ENCODE measurements around the gene ZKSCAN5. TPM values are rescaled to one million over a fixed set of nuclear protein-coding genes. Genes with fewer than 3 reads are reported as not detected.

ZKSCAN5 gene
- total RNA-seq, 2 donors from 2014 or later: 5.6 to 6.6 TPM

GRCh38 chr7:99554939-99555338, 50.5 kb downstream of the ZKSCAN5 start:
- TF ChIP-seq CTCF (IDR thresholded peaks at IDR 0.05): no peak
- Histone ChIP-seq H3K9ac (ENCODE audit: low read depth in 2 of 2, low read length in 2 of 2) (no peak overlapping the region), H3K27ac (no peak overlapping the region), H3K27me3 (no peaks in the 10 kb centered on the region), H3K36me3 (no peaks in the 10 kb centered on the region), H3K9me3 (no peaks in the 10 kb centered on the region), H3K4me1 (no peaks in the 10 kb centered on the region), H3K4me3 (no peak overlapping the region)
- no peak for DNase-seq
- intact Hi-C loops (cut with DNase I): loop anchor here (10.0 kb wide), 1 partner anchor 50 kb away; the partner anchor contains the start of genes ZKSCAN5 and ZNF394

GRCh38 chr7:99557196-99557607, 52.7 kb downstream of the ZKSCAN5 start:
- Histone ChIP-seq H3K27ac (no peak overlapping the region), H3K4me3 (peak overlapping the region; percentile 75), H3K4me1 (no peaks in the 10 kb centered on the region), H3K27me3 (no peaks in the 10 kb centered on the region), H3K9me3 (no peaks in the 10 kb centered on the region), H3K9ac (ENCODE audit: low read depth in 2 of 2, low read length in 2 of 2) (peak overlapping the region in 1 of 2 donors; percentile 80), H3K36me3 (peaks cover 3% of the 10 kb centered on the region)
- intact Hi-C loops (cut with DNase I): loop anchor here (10.0 kb wide), 1 partner anchor 52 kb away; the partner anchor contains the start of genes ZKSCAN5 and ZNF394
- no peak for TF ChIP-seq CTCF (IDR thresholded peaks at IDR 0.05)
- DNase-seq: no peak

- TF ChIP-seq CTCF (IDR thresholded peaks at IDR 0.05): no peak
- no peaks in the 10 kb centered on the region for H3K4me1 ChIP-seq
- DNase-seq: no peak
- peaks cover 3% of the 10 kb centered on the region for H3K36me3 ChIP-seq
- H3K9ac ChIP-seq (ENCODE audit: low read depth in 2 of 2, low read length in 2 of 2): peak overlapping the region; percentile 80 to 99
- H3K4me3 ChIP-seq: peak overlapping the region; percentile 75
- no peaks in the 10 kb centered on the region for H3K9me3 ChIP-seq
- H3K27ac ChIP-seq: peak overlapping the region; percentile 98
- no peaks in the 10 kb centered on the region for H3K27me3 ChIP-seq
- intact Hi-C loops (cut with DNase I): loop anchor here (10.0 kb wide), 1 partner anchor 53 kb away; the partner anchor contains the start of genes ZKSCAN5 and ZNF394
Measured at GRCh38 chr7:99557940-99558305, 53.5 kb downstream of the ZKSCAN5 start.

GRCh38 chr7:99558306-99559174, 54.1 kb downstream of the ZKSCAN5 start, which contains the start of gene ZNF655:
TSS of gene ZNF655 (plus strand) at chr7:99558642. CDS start at chr7:99560560, 1,918 bp downstream.
- H3K27ac ChIP-seq: peak within 1 kb of the TSS; percentile 98
- no peaks in the 10 kb centered on the region for H3K27me3 ChIP-seq
- peak; percentile 87 for DNase-seq
- TF ChIP-seq CTCF (IDR thresholded peaks at IDR 0.05): no peak
- intact Hi-C loops (cut with DNase I): loop anchor here (10.0 kb wide), 1 partner anchor 54 kb away; the partner anchor contains the start of genes ZKSCAN5 and ZNF394
- H3K36me3 ChIP-seq: peaks cover 3% of the 10 kb centered on the region
- no peaks in the 10 kb centered on the region for H3K4me1 ChIP-seq
- H3K9ac ChIP-seq (ENCODE audit: low read depth in 2 of 2, low read length in 2 of 2): peak within 1 kb of the TSS; percentile 80 to 99
- no peaks in the 10 kb centered on the region for H3K9me3 ChIP-seq
- H3K4me3 ChIP-seq: peak within 1 kb of the TSS; percentile 75

- TF ChIP-seq CTCF (IDR thresholded peaks at IDR 0.05): no peak
- no peaks in the 10 kb centered on the region for H3K9me3 ChIP-seq
- H3K4me3 ChIP-seq: peak overlapping the region; percentile 75
- no peaks in the 10 kb centered on the region for H3K27me3 ChIP-seq
- peaks cover 9% of the 10 kb centered on the region for H3K36me3 ChIP-seq
- no peaks in the 10 kb centered on the region for H3K4me1 ChIP-seq
- H3K27ac ChIP-seq: peak overlapping the region; percentile 98
- DNase-seq: no peak
- H3K9ac ChIP-seq (ENCODE audit: low read depth in 2 of 2, low read length in 2 of 2): peak overlapping the region; percentile 80 to 99
- intact Hi-C loops (cut with DNase I): loop anchor here (10.0 kb wide), 1 partner anchor 55 kb away; the partner anchor contains the start of genes ZKSCAN5 and ZNF394
Measured at GRCh38 chr7:99559175-99559915, 54.9 kb downstream of the ZKSCAN5 start.
